HG03378 (cell line): ENCODE data around the gene ARL14EPL.
A peak's percentile ranks its signal among the peaks of the same experiment; 100 is the strongest.

ENCODE experiments used
- ATAC-seq: cut with Tn5 transposase; IDR thresholded peaks from one replicate; pipeline ENCODE4 v1.9.1; 2021; ENCODE audit warnings: mild to moderate bottlenecking, moderate library complexity; ENCODE audit not compliant: unreplicated experiment

The ARL14EPL gene

DNA sequence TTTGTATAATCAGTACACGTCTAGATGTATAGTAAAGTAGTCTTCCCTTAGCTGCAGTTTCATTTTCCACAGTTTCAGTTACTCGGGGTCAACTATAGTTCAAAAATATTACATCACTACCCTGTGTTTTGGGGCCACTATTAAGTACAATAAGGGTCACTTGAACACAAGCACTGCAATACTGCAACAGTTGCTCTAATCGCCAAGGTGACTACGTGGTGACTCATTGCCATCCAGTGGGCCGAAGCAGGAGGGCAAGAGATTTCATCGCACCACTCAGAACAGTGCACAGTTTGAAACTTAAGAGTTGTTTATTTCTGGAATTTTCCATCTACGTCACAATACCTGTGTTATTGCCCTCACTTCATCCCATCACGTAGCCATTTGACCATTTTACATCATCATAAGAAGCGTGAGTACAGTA, at the start of gene ARL14EPL:
ARL14EPL (plus strand) TSS at position 379 of the 424 bp plus-strand sequence. CDS start 18,994 bp downstream, outside the sequence.
- ATAC-seq: peak; percentile 77

DNA sequence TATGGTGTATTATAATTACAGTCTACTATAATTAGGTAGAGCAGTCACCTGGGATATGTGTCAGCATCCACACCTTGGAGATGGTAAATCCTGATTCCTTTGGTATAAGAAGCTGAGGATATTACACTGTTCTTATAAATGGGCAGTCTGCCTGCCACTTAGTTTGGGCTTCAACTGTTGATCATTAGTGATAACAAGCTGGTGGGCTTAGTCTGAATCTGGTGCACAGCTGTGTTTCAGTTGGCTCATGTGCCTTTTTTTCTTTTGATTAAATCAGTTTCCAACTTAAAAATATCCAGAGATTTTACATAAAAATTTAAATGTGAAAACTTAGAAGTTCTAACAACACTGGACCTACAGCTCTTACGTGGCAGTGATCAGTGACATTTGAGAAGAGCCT, 48.8 kb upstream of the ARL14EPL start:
- no peak for ATAC-seq

DNA sequence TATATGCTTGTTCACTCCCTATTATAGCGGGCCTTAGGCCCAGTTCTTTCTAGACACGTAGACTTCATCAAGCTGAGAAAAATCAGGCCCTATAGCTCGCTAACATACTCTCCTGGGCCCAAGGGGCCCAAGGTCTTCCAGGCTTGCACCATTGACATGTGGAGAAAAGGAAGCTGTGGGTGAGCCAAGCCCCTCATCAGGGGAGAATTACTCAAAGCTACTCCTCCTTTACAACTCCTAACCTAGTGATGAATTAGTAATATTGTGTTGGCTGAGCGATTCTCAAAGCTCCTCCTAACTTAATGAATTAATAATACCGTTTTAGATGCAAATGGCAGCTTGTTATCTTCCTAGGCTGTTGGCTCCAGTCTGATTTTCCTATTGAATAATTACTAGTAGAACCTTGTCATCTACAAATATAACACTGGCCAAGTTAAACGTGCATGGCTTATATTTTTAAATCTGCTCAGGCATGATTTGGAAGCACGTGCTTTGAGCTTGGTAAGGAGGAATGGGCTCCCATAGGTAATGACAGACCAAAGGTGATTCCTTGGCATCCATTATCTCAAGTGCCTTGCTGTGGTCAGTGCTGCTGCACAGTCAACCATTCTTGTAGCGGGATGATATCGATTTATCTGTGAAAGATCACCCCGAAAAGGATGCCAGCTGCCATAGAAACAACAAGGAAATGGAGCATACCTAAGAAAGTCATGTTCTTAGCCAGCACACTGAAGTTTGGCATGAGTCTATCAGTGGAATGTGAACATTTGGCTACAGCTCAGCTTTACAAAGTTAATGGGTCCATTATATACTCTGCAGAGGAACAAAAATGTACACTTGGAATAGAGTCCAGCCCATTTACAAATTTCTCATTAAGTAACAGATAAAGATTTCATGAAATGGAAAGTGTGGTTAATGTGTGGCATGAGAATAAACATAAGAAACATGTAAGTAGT, 46.2 kb upstream of the ARL14EPL start:
- no peak for ATAC-seq

DNA sequence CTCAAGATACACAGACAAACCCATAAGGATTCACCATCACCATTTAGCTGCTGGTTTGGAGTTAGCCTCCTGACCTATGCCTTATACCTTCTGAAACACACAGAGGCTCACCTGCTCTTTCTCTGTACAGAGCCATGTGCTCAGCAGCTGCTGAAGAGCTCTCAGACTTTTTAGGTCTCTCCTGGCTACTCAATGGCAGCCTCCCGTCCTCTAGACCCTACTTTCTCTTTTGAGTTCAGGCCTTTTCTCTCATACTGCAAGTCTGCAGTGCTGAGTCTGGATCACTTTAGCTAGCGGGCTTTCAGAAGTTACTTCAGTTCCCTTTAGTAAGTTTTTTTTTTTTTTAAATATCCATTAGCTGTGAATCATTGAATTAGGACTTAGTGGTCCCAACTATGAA, 44.3 kb upstream of the ARL14EPL start:
- ATAC-seq: no peak

DNA sequence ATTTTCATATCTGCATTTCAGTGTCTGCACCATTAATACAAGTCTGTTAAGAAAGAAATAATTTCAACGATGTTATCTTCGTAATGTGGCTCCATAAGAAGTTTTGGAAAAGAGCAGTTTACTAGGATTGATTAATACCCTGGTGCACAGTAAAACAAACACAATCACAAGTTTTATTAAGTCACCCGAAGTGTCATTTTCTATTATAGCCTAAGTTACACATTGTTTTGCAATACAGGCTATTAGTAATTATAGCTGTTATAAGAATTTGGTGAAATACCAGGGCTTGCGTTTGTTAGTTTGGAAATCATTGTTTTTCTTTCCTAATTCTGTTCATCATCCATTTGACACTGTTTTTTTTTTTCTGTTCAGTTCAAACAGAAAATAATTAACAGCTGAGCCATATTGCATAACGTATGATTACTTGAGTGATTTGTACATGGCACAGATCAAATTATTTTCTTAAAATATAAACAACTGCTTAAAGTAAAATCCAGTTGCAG, 39.4 kb upstream of the ARL14EPL start:
- ATAC-seq: no peak

DNA sequence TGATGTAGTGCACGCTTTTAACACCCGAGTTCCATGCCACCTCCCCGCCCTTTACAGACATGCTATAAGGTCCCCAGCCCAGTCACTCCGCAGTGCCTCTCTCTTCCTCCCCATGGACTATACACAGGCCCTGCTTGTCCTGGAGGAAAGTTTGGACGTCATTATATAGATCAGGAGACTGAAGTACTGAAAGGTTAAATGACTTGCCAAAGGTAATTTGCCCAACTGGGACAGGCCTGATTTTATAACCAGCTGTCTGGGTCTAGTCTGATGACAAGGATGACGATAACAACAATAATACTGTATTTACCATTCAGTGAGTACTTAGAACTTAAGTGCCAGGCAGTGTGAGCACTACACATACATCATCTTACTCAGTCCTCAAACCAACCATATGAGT, 36.9 kb upstream of the ARL14EPL start:
- no peak for ATAC-seq

DNA sequence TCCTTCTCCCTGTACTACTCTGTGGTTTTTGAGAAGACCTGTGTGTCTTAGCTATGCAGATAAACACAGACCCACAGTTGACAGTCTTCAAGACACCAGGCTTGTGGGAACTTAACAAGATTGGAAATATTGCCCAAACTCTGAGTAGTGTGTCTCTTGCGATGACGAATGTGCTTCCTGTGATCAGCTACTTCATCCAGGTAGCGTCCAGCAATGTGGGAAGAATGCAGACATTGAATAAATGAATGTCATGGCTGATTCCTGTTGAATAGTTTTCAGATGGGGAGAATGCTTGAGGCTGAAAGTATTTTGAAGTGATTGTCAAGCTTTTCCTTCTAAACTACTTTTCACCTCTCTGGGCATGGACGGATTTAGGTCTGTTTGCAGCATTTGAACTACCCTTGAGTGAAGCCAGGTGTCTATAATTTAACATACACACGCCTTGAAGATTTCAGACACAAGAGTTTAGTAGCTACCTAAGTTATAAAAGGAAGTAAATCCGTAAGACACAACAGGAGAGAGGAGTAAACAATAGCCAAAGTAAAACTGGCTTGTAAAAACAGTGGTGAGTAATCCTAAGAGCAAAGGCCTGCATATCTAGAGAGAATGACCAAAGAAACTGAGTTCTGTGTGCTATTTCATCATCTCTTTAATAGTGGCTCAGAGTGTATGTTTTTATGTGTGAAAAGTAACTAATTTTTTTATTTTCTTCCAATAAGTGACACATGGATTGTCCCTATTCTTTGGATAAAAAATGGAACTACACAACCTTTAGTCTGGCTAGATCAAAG, 30.0 kb upstream of the ARL14EPL start:
- no peak for ATAC-seq

DNA sequence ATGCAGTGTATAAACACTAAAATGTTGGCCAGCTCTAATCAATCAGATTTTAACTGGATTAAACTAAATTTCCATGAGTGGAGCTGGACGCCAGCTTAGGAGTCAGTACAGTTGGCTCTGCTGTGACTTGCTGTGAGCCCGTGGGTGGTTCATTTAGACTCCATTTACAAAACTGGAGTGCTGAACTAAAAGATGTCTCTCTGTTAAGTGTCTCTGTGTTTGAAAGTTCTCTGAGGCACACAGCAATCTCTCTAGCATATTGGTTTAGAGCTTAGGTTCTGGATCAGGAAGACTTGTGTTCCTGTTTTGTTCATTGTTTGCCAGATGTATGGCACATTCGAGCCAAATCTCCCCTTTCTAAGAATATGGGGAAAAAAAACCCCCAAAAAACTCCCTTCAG, 28.0 kb upstream of the ARL14EPL start:
- no peak for ATAC-seq

DNA sequence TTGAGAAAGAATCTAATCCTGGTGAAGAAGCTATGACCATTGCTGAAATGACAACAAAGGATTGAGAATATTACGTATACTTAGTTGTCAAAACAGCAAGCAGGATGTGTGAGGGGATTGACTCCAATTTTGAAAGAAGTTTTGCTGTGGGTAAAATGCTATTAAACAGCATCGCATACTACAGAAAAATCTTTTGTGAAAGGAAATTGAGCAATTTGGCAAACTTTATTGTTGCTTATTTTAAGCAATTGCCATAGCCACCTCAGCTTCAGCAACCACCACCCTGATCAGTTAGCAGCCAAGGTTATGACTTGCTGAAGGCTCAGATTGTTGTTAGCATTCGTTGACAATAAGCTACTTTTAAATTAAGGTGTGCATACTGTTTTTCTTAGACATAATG, 22.5 kb upstream of the ARL14EPL start:
- ATAC-seq: no peak

DNA sequence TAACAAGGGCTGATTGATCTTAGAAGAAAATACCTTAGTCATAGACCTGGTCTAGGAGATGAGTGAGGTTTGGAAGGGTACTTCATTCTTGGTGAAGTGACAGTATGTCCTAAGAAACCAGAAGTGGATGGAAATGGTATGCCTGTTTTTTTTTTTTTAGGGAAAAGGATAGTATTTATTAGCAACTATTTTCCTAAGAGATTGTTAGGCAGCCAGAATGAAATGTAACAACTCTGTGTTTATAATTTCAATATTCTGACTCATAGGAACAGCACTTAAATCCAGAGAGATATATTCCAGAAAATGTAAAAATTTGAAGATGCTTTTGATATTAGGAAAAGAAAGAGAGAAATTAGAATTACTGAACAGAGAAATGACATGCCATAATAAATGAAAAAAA, 21.2 kb upstream of the ARL14EPL start:
- no peak for ATAC-seq

DNA sequence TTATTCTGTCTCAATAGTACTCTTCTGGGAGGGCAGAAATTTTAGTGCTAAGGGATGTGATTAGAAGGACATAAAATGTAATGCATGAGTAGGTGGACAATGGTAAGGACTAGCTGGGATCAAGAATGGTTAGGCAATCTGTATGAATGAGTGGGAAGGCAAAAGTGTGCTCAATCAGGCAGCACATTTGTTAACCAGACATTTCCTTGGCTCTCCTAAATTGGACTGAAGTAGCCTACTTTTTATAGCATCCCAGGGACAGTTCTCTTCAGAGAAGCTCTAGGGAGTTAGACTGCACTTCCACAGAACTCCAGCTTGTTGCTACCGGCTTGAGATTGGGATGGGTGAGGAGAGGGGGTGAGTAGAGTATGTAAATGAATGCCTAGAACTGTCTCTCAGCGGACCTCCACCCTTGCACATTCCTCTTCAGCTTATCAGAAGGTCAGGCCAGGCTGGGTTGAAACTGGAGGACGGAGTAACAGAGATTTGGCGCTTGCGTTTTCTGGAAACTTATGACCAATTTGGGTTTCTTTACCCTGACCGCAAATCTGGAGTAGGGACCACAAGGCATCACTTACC, 19.0 kb upstream of the ARL14EPL start:
- ATAC-seq: no peak

DNA sequence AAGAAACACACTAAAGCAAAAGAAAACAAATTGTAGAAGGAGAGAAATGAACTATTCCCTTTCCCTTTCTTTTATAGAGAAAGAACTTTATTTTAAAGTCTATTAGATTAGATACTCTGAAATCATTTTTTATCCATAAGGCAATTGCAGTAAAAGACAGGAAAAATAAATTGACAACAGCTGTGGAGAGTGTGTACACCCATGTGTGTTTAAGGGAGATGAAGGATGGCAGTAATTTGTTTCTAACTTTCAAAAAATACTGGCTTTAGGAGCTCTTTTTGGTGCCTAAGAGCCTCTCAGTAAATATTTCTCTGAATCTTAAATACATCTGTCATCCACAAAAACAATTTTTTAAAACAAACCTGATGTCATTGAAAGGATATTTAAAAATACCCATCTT, 18.3 kb upstream of the ARL14EPL start:
- ATAC-seq: no peak

DNA sequence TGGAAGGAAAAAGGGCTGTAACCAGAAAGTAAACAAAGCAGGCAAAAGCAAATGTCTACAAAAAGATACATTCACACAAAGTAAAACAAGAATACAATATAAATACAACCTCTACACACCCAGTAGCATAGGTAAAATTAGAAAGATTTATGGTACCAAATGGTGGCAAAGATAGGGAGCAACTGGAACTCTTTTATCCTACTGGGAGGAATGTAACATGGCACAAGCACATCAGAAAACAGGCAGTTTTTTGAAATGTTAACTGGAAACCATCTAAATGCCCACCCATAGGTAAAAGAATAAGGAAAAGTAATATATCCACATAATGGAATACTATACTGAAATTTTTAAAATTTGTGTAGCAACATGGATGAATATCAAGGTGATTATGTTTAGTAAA, 8.7 kb upstream of the ARL14EPL start:
- ATAC-seq: no peak

DNA sequence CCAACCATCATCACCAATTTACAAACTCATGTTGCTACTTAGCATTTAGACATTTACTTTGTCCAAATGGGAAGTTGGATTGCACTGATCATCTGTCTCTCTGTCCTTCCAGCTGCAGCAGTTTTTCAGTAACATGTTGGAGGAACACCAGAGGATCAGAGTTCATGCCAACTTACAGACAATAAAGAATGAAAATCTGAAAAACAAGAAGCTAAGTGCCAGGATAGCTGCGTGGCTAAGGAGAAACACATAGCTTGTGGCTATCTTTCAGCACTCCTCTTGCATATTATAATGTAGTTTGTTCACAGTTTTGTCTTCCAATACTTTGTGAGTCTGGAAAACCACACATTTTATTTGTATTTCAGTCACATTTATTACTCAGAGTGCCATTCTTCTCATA, 6.4 kb upstream of the ARL14EPL start:
- ATAC-seq: no peak

DNA sequence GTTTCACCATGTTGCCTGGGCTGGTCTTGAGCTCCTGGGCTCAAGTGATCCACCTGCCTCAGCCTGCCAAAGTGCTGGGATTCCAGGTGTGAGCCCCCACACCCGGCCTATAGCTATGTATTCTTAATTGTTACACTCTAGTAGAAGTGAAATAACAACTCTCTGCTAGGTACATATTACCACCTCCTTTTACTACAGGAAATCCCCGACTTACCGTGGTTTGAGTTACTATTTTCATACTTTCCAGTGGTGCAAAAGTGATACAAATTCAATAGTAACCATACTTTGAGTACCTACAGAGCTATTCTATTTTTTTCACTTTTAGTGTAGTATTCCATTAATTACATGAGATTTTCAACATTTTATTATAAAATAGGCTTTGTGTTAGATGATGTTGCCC, 719 bp downstream of the ARL14EPL start:
- peak; percentile 54 for ATAC-seq

DNA sequence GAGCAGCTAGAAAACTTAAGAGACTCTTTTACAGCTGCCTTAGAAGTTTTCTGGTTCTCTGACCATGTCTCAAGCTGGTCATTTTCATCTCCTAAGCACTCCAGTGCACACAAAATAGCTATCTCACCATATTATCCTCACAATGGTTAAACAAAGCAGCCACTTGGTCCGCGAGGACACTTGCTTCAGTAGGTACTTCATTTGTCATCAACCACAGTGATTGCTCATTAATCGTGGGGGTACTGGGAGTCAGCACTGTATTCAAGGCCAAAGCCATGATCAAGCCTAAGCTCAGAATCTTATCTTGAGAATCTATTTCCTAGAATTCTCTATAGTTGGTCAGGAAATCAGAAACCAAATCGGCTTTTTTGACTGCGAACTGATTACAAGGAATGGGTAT, 2.9 kb downstream of the ARL14EPL start:
- no peak for ATAC-seq

DNA sequence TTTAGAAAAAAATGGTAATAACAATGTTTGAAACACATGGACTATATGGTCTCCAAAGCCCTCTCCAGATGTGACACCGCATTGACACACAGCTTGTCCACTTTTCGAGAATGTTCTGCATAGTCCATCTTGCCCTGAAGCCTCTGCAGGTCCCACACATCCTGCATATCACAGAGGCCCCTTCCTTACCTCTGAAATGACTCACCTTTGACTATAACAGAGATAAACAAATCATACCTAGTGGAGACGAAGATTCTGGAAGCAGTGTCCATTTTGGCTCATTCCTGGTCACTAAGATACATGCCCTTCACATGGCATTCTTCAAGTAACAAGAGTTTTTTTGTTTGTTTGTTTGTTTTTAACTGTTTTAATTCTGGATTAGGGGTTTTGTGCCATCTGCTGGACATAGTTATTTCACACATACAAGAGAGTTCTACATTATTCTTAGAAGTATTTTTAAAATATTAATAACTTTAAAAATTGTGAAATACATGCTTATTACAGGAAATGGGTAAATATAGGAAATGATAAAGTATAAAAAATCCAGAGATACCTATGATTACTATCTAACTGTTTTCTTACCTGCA, 5.1 kb downstream of the ARL14EPL start:
- no peak for ATAC-seq

DNA sequence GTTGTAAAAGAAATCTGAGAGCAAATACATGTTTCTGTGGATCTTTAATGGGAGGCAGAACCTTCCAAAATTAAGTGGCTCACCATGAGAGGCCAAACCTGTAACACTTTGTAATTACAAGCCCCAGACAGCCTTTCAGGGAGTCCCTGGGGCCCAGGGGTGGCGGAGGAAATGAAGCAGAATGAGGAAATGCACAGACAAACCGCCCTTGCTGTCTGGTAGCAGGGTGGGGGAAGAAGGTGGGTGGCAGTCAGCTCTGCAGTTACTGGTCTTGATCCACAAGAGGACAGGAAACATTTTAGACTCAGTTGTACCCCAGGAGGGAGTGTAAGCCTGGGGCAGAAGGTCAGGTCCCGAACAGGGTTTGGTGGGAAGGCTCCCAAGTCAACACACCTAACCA, 6.5 kb downstream of the ARL14EPL start:
- peak; percentile 89 for ATAC-seq

DNA sequence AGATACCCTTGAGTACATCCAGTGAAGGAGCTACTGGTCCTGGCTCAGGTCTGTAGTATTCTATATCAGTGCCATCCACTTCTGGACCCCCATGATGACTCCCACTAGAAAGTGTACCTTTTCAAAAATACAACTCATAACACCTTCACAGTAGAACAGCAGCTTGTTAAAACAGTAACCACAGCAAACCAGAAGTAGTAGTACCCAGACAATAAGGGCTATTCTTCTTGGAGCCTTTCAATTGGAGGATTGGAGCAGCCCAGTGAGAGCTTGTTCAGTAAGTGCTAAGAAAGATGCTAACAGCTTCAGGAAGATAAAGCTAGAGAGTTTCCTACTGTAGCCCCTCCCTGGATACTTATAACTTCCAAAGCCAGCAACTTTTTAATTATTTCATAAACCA, 10.1 kb downstream of the ARL14EPL start:
- no peak for ATAC-seq

DNA sequence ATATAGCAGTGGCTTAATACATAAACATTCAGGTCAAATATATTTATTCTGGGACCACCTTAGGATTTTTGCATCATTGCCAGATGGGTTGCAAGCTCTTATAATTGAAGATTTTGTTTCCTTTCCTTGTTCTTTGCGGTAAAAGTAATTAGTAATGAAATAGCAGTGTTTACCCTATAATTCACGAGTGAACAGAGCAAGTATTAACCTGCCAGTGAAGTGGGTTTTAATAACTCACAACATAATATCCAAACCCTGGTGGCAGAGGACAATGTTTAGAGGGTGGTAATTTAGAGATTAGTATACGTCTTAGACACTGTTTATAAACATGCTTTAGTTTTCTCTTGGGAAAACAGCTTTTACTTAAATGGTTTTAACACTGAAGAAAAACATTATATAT, 11.8 kb downstream of the ARL14EPL start:
- ATAC-seq: no peak

DNA sequence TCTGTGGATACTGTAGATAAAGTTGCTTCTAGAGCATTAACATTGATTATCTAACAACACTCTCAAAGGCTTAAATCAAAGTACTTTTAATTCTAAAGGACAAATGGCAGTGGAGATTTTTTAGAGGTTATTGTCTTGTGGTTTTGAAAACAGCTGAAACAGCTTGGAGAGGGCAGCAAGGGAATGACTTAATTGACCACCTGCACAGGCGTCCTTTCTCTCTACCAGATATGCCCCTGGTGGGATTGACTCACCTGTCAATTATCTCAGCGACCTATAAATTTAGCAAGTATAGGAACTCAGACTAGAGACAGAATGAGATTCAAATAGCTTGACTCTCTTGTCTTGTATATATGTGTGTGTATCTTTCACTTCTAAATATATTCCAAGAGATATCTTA, 13.5 kb downstream of the ARL14EPL start:
- ATAC-seq: no peak
